PC-9 (cell line): ENCODE data around the gene CMTM8.

Experiments
- EZH2 ChIP-seq: fragments of 200-600 bp; sonication (generic); IDR thresholded peaks from 2 replicates; pipeline ENCODE4 v1.8.0; 2017; ENCODE audit warnings: antibody characterized with exemption, low read depth
- TF ChIP-seq, protein P1 (sequence below): fragments of 200-600 bp; sonication (generic); conservative IDR thresholded peaks from 2 replicates; pipeline ENCODE4 v1.6.1; 2017; ENCODE audit warnings: mixed run types, antibody characterized with exemption, mild to moderate bottlenecking, moderate library complexity

DNA sequence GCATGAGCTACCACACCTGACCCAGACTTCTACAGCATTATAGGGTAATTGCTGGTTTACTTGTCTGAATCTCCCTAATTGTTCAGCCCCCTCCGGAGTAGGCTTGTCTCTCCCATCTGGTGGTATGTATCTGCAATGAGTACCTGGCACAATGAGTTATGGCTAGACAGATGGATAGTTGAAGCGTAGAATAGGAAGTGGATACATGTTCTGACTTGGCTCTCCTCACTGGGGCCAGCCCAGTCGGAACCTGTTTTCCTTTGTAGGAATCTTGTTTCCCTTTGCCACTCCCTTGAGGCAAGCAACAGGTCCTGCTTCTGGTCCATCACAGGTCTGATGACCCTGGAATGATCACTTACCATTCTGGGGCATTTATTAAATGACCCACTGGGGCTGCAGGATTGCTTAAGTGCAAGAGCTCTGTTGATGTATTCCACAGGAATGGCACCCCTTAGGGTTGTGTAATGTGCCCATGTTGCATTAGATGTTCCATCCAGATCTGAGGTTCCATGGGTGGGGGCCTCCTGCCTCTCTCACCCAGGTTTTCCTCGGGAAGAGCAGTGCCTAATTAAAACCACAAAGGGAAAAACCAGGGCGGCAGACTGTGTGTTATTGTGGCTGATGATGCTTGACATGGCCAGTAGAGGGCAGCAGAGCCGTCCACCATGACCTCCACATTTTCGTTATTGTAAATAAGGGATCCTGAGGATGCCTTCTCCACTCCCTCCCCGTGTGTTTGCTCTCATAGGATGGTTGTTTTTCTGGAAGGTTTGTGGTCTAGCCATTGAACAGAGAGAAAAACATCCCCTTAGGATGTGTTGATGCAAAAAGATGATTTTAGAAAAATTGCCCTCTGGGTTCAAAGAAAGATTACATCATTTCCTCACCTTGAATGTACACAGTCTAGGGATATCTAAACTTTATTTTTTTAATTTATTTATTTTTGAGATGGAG, 58.0 kb downstream of the CMTM8 start:
- TF ChIP-seq, protein P1, sequence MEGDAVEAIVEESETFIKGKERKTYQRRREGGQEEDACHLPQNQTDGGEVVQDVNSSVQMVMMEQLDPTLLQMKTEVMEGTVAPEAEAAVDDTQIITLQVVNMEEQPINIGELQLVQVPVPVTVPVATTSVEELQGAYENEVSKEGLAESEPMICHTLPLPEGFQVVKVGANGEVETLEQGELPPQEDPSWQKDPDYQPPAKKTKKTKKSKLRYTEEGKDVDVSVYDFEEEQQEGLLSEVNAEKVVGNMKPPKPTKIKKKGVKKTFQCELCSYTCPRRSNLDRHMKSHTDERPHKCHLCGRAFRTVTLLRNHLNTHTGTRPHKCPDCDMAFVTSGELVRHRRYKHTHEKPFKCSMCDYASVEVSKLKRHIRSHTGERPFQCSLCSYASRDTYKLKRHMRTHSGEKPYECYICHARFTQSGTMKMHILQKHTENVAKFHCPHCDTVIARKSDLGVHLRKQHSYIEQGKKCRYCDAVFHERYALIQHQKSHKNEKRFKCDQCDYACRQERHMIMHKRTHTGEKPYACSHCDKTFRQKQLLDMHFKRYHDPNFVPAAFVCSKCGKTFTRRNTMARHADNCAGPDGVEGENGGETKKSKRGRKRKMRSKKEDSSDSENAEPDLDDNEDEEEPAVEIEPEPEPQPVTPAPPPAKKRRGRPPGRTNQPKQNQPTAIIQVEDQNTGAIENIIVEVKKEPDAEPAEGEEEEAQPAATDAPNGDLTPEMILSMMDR = peak; percentile 80
- no peak for TF ChIP-seq EZH2
